ENCODE results near the gene ALPL.

Gene ALPL

GRCh38 chr1:21550866-21551475 lies 41.7 kb downstream of the ALPL start:
- no peak overlapping the region for H3K9ac ChIP-seq (ENCODE audit: low read length)
- TF ChIP-seq CTCF (IDR thresholded peaks at IDR 0.05; ENCODE audit: low read depth, low read length) (no peak), EZH2phosphoT487 (IDR thresholded peaks at IDR 0.05; ENCODE audit: low read depth) (no peak)
- no peak overlapping the region for H2AFZ ChIP-seq (ENCODE audit: low read depth, low read length)
- no peaks in the 10 kb centered on the region for H4K20me1 ChIP-seq (ENCODE audit: insufficient read depth, low read length)
- no peaks in the 10 kb centered on the region for H3K36me3 ChIP-seq (replicated peaks; ENCODE audit: low read depth, low read length)
- no peaks in the 10 kb centered on the region for H3K9me3 ChIP-seq (ENCODE audit: insufficient read depth, low read length)
- no peak overlapping the region for H3K27ac ChIP-seq (ENCODE audit: low read length)
- peaks cover 6% of the 10 kb centered on the region; the same call in 1 of the 2 replicates for H3K27me3 ChIP-seq (ENCODE audit: low read depth, low read length)
- no peaks in the 10 kb centered on the region for H3K4me1 ChIP-seq (ENCODE audit: low read length)
- H3K79me2 ChIP-seq (ENCODE audit: low read length) = no peaks in the 10 kb centered on the region
- H3K4me3 ChIP-seq (ENCODE audit: low read length) = no peak overlapping the region
- H3K4me2 ChIP-seq (ENCODE audit: low read length) = no peak overlapping the region

GRCh38 chr1:21552715-21553114 lies 43.5 kb downstream of the ALPL start:
- TF ChIP-seq CTCF (IDR thresholded peaks at IDR 0.05; ENCODE audit: low read depth, low read length) = no peak
- no peak for TF ChIP-seq EZH2phosphoT487 (IDR thresholded peaks at IDR 0.05; ENCODE audit: low read depth)
- Histone ChIP-seq H3K9ac (ENCODE audit: low read length) (no peak overlapping the region), H3K79me2 (ENCODE audit: low read length) (no peaks in the 10 kb centered on the region), H3K27me3 (ENCODE audit: low read depth, low read length) (peaks cover 6% of the 10 kb centered on the region; the same call in 1 of the 2 replicates), H3K9me3 (ENCODE audit: insufficient read depth, low read length) (no peaks in the 10 kb centered on the region), H3K4me1 (ENCODE audit: low read length) (no peaks in the 10 kb centered on the region), H3K4me3 (ENCODE audit: low read length) (no peak overlapping the region), H3K36me3 (replicated peaks; ENCODE audit: low read depth, low read length) (no peaks in the 10 kb centered on the region), H2AFZ (ENCODE audit: low read depth, low read length) (no peak overlapping the region), H3K27ac (ENCODE audit: low read length) (no peak overlapping the region), H4K20me1 (ENCODE audit: insufficient read depth, low read length) (no peaks in the 10 kb centered on the region), H3K4me2 (ENCODE audit: low read length) (no peak overlapping the region)

GRCh38 chr1:21553116-21553926 lies 44.1 kb downstream of the ALPL start:
- no peak for TF ChIP-seq EZH2phosphoT487 (IDR thresholded peaks at IDR 0.05; ENCODE audit: low read depth)
- no peak for TF ChIP-seq CTCF (IDR thresholded peaks at IDR 0.05; ENCODE audit: low read depth, low read length)
- peaks cover 6% of the 10 kb centered on the region; the same call in 1 of the 2 replicates for H3K27me3 ChIP-seq (ENCODE audit: low read depth, low read length)
- H3K79me2 ChIP-seq (ENCODE audit: low read length) = no peaks in the 10 kb centered on the region
- H3K36me3 ChIP-seq (replicated peaks; ENCODE audit: low read depth, low read length) = no peaks in the 10 kb centered on the region
- H2AFZ ChIP-seq (ENCODE audit: low read depth, low read length) = no peak overlapping the region
- H4K20me1 ChIP-seq (ENCODE audit: insufficient read depth, low read length) = no peaks in the 10 kb centered on the region
- no peaks in the 10 kb centered on the region for H3K4me1 ChIP-seq (ENCODE audit: low read length)
- no peak overlapping the region for H3K4me2 ChIP-seq (ENCODE audit: low read length)
- no peak overlapping the region for H3K27ac ChIP-seq (ENCODE audit: low read length)
- no peak overlapping the region for H3K4me3 ChIP-seq (ENCODE audit: low read length)
- no peaks in the 10 kb centered on the region for H3K9me3 ChIP-seq (ENCODE audit: insufficient read depth, low read length)
- no peak overlapping the region for H3K9ac ChIP-seq (ENCODE audit: low read length)

GRCh38 chr1:21559788-21560567 lies 50.8 kb downstream of the ALPL start:
- Histone ChIP-seq H4K20me1 (ENCODE audit: insufficient read depth, low read length) (no peaks in the 10 kb centered on the region), H3K27me3 (ENCODE audit: low read depth, low read length) (no peaks in the 10 kb centered on the region), H3K79me2 (ENCODE audit: low read length) (no peaks in the 10 kb centered on the region), H2AFZ (ENCODE audit: low read depth, low read length) (no peak overlapping the region), H3K36me3 (replicated peaks; ENCODE audit: low read depth, low read length) (no peaks in the 10 kb centered on the region), H3K27ac (ENCODE audit: low read length) (no peak overlapping the region), H3K9me3 (ENCODE audit: insufficient read depth, low read length) (no peaks in the 10 kb centered on the region), H3K4me2 (ENCODE audit: low read length) (no peak overlapping the region), H3K4me1 (ENCODE audit: low read length) (no peaks in the 10 kb centered on the region), H3K4me3 (ENCODE audit: low read length) (no peak overlapping the region), H3K9ac (ENCODE audit: low read length) (no peak overlapping the region)
- no peak for TF ChIP-seq CTCF (IDR thresholded peaks at IDR 0.05; ENCODE audit: low read depth, low read length)
- TF ChIP-seq EZH2phosphoT487 (IDR thresholded peaks at IDR 0.05; ENCODE audit: low read depth) = no peak

All from OCI-LY3 (cell line).